Transverse colon (tissue), 4 donors: ENCODE results near the gene SEC14L2.

Experiments
- POLR2A ChIP-seq: fragments of 450-650 bp; IDR thresholded peaks from one replicate; pipeline ENCODE4 v1.6.1; 2016; ENCODE audit warnings: antibody characterized with exemption, mild to moderate bottlenecking, moderate library complexity
- POLR2AphosphoS5 ChIP-seq, 3 donors: sonication (generic); formaldehyde crosslinking; IDR thresholded peaks; one replicate each; pipeline ENCODE4 v1.6.1; 2016; ENCODE audit warnings: antibody characterized with exemption in 3 of 3
- TF ChIP-seq, protein P1 (sequence below), 5 experiments: fragments of 200-600 bp in 3 of 5; fragments of 450-650 bp in 2 of 5; sonication (generic) in 3 of 5; IDR thresholded peaks; 1 replicate in 2 of 5; 2 replicates in 3 of 5; pipeline ENCODE4 v1.5.1; 2016 to 2017; ENCODE audit warnings: antibody characterized with exemption in 5 of 5, inconsistent platforms in 3 of 5, mild to moderate bottlenecking in 2 of 5, moderate library complexity in 1 of 5

DNA sequence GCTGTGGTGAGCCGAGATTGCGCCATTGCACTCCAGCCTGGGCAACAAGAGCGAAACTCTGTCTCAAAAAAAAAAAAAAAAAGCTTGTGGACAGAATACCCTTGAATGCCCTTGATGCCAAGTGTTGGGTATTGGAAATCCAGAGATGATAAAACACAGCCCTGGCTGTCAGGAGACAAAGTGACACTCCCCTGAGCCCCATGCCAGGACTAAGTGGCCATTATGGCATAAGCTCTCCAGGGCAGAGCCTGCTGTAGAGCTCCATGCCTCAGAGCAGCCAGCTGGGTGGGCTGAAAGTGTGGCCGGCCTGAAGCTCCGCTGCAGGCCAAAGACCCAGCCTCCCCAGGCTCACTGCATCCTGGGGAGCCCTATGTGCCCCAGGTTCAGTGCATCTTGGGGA is 14.5 kb upstream of the SEC14L2 start:
- TF ChIP-seq, protein P1, sequence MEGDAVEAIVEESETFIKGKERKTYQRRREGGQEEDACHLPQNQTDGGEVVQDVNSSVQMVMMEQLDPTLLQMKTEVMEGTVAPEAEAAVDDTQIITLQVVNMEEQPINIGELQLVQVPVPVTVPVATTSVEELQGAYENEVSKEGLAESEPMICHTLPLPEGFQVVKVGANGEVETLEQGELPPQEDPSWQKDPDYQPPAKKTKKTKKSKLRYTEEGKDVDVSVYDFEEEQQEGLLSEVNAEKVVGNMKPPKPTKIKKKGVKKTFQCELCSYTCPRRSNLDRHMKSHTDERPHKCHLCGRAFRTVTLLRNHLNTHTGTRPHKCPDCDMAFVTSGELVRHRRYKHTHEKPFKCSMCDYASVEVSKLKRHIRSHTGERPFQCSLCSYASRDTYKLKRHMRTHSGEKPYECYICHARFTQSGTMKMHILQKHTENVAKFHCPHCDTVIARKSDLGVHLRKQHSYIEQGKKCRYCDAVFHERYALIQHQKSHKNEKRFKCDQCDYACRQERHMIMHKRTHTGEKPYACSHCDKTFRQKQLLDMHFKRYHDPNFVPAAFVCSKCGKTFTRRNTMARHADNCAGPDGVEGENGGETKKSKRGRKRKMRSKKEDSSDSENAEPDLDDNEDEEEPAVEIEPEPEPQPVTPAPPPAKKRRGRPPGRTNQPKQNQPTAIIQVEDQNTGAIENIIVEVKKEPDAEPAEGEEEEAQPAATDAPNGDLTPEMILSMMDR (IDR thresholded peaks at IDR 0.05), result no peak
- no peak for TF ChIP-seq POLR2AphosphoS5 (IDR thresholded peaks at IDR 0.05)
- TF ChIP-seq POLR2A, result no peak
